Fibroblast of pulmonary artery (primary cell): ENCODE results near the gene TASL.
A peak's percentile ranks its signal among the peaks of the same experiment; 100 is the strongest.
"Not testable (repeated sequence)": the region's sequence is repeated elsewhere in the genome, so short reads cannot be mapped to it uniquely, and the experiment has no call there.

Source experiments
- DNase-seq: peaks from one replicate; pipeline ENCODE4 v3.0.0-alpha.2; 2010; ENCODE audit warnings: low read depth
- H3K4me3 ChIP-seq: replicated peaks from 2 replicates; pipeline ENCODE4 v1.5.1; 2011; ENCODE audit warnings: low read depth, mild to moderate bottlenecking, control low read depth, low read length, moderate library complexity
- TF ChIP-seq, protein P1 (sequence below): IDR thresholded peaks from 2 replicates; pipeline ENCODE4 v1.5.1; 2011; ENCODE audit warnings: mild to moderate bottlenecking, control low read depth, low read length, inconsistent platforms; ENCODE audit errors: missing control alignments

Gene TASL

GRCh38 chrX:30615229-30615628 is 37.7 kb upstream of the TASL start:
- TF ChIP-seq, protein P1, sequence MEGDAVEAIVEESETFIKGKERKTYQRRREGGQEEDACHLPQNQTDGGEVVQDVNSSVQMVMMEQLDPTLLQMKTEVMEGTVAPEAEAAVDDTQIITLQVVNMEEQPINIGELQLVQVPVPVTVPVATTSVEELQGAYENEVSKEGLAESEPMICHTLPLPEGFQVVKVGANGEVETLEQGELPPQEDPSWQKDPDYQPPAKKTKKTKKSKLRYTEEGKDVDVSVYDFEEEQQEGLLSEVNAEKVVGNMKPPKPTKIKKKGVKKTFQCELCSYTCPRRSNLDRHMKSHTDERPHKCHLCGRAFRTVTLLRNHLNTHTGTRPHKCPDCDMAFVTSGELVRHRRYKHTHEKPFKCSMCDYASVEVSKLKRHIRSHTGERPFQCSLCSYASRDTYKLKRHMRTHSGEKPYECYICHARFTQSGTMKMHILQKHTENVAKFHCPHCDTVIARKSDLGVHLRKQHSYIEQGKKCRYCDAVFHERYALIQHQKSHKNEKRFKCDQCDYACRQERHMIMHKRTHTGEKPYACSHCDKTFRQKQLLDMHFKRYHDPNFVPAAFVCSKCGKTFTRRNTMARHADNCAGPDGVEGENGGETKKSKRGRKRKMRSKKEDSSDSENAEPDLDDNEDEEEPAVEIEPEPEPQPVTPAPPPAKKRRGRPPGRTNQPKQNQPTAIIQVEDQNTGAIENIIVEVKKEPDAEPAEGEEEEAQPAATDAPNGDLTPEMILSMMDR: no peak
- no peak overlapping the region for H3K4me3 ChIP-seq
- DNase-seq: peak; percentile 21

GRCh38 chrX:30613721-30614120 is 36.2 kb upstream of the TASL start:
- H3K4me3 ChIP-seq: no peak overlapping the region
- TF ChIP-seq, protein P1: no peak
- peak; percentile 3 for DNase-seq

DNA sequence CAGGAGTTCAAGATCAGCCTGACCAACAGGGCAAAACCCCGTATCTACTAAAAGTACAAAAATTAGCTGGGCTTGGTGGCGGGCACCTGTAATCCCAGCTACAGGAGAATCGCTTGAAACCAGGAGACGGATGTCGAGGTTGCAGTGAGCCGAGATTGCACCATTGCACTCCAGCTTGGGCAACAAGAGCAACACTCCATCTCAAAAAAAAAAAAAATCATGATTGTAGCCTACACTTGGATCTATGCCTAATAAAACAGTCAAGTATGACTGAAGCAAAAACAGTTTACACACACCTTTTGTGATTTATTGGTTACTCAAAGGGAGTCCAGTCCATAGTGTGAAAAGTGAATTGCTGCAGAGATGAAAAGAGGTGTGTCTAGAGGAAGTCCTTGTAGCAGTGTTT is 34.7 kb upstream of the TASL start:
- no peak overlapping the region for H3K4me3 ChIP-seq
- no peak for DNase-seq

DNA sequence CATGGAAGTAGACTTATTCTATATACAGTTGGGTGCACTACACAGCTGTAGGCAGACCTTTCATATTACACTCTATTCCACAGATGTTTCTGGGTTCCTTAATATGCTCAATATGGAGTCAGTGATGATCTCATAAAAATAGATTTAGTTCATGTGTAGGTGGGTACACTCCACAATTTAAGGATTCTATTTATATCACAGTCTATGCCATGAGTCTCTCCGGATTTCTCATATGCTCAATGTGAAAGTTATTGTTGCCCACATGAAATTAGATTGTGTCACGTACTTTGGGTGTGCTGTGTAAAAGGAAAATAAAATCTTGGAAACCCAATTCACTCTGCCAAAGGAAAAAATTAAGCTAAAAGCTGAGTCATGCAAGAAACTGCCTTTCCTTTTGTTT is 32.5 kb upstream of the TASL start:
- TF ChIP-seq, protein P1: no peak
- no peak overlapping the region for H3K4me3 ChIP-seq
- DNase-seq: no peak

More for the DNA sequence above, 34.7 kb upstream of the TASL start:
- TF ChIP-seq, protein P1: no peak

DNA sequence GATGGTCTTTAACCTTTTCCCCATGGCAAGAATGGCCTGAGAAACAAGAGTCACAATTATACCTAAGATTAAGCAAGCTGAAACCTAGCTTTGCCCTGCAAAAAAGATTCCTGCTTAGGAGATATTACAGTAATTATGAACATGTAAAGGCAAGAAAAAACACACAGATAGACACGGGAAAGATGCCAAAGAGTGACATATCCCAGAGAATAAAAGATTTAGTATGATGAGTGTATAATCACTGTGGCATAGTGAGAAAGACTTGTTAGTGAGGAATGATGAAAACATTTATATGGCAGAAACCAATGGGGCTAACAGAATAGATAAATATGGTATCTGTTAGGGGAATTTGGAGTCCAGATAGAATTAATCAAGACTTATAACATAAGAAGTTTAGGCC is 29.6 kb upstream of the TASL start:
- DNase-seq: no peak
- TF ChIP-seq, protein P1: no peak
- no peak overlapping the region for H3K4me3 ChIP-seq

- H3K4me3 ChIP-seq, DNase-seq: not testable (repeated sequence)
Observed at GRCh38 chrX:30600269-30601176, 23.0 kb upstream of the TASL start.

DNA sequence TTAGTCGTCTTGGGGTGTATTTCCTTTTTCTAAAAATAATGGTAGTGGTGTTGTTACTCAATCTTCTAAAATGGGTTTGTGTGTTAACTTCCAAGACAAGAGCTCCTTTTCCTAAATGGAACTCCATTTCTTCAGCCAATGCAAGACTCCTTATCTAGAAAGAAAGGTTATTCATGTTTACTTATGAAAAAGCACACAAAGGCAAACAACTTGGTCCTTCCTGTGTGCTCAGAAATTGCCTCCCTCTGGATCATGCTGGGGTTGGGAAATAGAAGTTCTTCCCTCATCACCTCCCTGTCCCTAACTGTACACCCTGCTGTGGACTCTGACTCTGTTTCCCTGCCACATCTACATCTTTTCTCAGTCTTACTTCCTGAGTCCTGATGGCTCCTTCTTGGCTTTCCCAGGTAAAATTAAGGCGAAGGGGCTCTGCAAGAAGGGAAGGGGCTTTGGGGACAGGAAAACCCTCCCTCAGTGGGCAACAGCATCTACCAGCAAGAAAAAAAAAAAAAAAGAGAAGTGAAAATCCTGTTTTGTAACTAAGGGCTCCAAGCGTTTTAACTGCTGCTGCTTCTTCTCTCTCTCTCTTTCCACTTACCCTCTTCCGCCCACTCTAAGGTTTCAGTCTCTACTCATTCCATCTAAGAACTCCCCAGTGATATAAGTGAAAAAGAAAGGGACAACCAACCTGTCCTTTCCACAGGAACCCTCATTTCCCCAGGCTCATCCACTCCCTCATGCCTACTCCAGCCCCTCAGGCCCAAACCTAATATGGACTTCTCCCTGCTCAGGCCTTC is 19.8 kb upstream of the TASL start:
- no peak for DNase-seq
- H3K4me3 ChIP-seq: no peak overlapping the region
- TF ChIP-seq, protein P1: no peak
